G401.6 (cell line): ENCODE measurements around the gene GRM7.

Experiments used
- FAIRE-seq: peaks from 2 replicates; lab custom pipeline; 2012; peaks lifted over from hg19 to GRCh38; lab: Jason Lieb, UNC

GRM7 gene

GRCh38 chr3:7322957-7323669 is 462.2 kb downstream of the GRM7 start:
- no peak for FAIRE-seq

DNA sequence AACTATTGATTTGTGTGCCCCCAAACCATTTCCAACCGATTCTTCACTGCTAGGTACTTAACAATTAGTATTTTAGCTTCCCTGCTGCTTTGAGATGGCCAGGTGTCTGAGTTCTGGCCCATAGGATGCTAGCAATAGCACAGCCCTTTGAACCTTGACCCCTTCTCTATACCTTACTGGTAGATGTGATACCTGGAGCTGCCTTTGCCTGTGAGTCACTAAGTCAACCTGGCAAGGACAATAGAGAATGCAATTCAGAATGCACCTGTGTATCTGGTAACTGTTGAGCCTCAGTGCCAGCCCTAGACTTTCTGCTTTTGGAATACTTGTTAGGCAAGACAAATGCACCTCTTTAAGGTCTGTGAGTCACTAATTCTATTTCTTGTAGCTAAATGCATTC is 467.4 kb downstream of the GRM7 start:
- no peak for FAIRE-seq

DNA sequence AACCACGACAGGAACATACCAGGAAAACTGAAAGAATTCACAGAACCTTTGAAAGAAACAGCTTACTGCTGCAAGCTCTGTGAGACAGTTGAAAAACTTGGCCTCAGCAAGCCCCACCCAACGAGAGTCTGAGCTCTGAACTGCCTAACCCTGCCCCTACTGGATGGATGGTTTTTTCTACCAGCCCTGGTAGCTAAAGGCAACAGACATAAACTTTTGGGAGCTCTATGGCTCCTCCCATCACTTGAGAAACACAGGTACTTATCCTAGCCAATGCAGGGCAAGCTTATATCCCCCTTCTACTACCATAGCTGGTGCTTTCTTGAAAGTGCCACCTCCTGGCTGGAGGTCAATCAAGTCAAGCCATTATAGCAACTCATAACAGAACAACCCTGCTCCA is 471.8 kb downstream of the GRM7 start:
- FAIRE-seq: no peak

DNA sequence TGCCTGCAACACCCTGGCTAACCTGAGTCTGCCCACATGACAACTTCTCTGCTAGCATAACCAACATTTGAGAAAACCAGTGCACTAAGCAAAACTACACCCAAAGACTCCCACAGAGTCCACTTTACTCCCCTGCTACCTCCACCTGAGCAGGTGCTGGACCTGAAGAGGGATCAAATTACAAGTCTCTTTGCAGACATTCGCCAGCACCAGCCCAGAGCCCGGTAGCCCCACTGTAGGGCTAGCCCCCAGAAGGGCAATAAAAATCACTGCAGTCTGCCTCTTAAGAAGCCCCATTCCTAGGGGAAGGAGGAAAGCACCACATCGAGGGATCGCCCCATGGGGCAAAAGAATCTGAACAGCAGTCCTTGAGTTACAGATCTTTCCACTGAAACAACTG is 472.2 kb downstream of the GRM7 start:
- FAIRE-seq: no peak

DNA sequence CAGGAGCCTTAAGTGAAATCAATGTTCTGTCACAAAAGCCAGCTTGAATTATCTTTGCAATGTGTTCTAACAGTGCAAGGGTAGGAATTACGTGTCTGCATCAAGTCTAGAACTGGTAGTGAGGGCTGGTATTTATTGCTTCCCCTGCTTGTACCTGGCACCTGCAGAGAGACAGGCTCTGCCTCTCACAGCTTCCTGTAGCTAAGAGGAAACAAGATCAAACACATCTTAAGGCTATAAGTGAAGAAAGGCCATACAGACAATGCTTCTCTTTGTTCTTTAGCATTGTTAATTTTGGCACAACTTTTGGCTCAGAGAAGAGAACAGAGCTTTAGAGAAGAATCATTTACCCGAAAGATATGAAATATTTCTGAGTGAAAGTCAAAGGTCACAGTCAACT is 479.9 kb downstream of the GRM7 start:
- FAIRE-seq: no peak

DNA sequence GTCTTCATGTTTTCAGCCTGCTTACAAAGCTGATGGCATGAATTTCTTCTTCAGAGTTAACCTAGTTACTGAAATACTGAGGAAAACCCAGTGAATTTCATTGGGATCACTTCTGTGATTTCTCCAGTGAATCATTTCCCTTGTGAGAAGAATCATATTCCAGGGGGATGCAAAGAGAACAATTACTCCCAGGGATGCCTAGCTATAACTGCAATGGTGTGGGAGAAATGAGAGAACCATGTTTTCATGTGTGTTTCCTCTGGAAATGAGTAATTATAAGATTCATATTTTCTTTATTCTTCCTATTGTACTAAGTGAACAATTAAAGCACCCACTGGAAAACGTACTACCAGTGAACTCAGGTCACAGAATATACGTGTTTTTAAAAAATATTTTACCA is 485.4 kb downstream of the GRM7 start:
- FAIRE-seq: no peak

DNA sequence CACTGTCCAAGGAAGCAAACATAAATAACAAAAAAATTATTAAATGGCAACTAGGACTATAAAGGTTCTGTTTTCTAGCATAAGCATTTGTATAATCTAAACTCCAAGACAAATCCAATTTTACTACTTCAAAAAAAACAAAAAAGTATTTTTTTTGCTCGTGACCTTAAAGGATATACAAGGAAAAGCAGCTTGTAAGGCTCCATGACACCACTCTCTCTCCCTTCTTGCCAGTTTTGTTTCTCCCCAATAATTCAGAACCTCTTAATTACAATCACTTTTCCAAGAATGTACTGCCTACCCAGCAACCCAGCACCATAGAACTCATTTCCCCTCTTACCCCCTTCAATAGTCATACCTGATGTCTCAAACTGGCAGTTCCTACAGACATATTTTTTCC is 496.2 kb downstream of the GRM7 start:
- FAIRE-seq: no peak

DNA sequence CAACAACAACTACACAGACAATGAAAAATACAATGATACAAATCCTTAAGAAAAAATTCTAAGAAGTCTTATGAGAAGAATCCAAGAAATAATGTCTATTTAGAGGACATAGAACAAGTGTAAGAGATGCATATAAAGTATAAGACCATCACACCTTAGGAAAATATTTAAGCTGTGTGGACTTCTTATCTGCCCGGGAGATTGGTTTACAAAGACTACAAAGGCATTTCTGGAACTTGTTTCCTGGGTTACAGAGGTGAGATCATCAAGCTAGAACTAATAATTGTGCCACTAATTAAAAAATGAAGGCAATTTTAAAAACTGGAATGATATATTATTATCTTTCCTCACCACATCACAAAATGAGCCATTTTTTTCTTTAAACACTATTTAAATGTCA is 507.1 kb downstream of the GRM7 start:
- FAIRE-seq: no peak

- FAIRE-seq: no peak
Measured at GRCh38 chr3:7368597-7368996, 507.7 kb downstream of the GRM7 start.

DNA sequence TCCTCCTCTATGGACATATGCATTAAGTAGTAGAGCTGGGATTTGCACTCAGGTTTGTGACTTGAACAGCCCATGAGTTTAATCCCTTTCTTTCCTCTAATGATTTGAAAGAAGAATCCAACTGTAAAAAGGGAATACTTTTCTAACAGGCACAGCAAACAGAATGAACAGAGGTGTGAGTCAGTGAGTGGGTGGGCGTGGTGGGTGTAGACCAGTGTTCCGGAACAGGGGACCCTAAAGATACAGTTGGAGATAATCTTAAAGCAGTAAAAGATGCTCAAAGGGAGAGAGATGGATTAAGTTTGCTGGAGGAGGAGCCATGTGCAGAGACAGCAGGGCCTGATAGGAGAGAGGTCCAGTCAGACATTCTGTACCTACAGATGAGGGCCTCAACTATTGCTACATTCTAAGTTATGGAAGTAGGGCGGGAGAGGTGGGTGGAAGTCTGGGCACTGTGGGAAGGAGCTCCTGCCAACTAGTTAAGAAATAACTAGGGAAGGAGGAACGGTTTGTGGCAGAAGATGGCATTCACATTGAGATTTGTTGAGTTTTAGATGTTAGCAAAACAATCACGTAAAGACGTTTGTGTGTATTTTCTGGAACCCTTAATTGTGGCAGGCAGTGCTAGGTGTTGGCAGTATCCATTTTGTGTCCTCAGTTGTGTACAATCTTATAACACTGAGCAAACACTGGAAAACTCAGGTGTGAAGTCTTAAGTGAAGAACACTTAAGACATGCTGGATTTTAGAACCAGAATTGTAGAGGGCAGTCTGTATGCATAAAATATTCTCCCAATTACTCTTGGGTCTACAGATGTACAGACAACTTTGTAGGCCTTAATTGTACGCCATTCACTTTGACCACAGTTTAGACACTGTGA is 511.0 kb downstream of the GRM7 start:
- FAIRE-seq: no peak

- FAIRE-seq: no peak
Measured at GRCh38 chr3:7377103-7377502, 516.2 kb downstream of the GRM7 start.

DNA sequence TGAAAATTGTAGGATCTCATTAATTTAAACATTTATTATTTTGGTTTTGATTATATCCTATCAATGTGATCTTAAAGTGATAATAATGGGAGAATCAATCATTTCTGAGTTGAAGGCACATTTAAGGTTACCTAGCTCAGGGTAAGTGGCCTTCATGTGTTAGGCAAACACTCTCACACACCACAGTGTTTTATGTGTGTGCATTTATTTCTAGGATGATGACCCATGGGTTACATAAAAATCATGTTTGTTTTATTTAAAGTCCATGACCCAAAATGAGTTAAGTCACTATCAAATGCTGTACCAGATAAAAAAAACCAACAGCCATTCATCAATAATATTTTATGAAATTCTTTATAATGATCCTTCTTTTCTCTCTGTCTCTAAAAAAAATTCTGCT is 520.8 kb downstream of the GRM7 start:
- FAIRE-seq: no peak

DNA sequence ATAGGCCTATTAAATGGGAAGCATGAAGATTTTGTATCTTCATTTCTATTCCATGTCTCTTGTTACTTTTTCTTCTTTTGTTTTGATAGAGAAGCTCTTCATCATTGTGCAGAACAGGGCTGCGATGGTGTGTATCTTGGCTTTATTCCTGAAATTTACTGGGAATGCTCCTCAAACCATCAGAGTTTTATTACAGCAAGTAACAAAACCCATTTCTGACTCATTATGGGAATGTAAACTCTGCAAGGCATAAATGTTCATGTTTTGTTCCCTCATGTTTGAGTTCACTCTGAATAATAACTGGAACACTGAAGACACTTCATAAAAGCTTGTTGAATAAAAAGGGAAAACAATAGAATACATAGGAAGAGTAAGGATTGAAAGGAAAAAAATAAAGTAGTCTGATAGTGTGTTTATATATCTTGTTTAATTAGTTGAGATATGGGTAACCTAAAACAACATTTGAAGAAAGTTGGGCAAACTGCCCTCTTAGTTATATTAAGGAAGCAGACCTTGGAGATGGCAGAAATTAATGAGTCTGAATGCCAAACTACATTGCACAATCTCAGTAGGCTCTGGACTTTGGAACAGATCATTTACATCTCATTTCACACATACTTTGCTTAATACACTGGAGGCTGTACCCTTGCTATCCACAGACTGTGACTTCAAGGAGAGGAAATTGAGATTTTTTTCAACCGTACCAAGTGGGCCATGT is 521.5 kb downstream of the GRM7 start:
- FAIRE-seq: no peak

GRCh38 chr3:7385635-7386034 is 524.7 kb downstream of the GRM7 start:
- FAIRE-seq: no peak

DNA sequence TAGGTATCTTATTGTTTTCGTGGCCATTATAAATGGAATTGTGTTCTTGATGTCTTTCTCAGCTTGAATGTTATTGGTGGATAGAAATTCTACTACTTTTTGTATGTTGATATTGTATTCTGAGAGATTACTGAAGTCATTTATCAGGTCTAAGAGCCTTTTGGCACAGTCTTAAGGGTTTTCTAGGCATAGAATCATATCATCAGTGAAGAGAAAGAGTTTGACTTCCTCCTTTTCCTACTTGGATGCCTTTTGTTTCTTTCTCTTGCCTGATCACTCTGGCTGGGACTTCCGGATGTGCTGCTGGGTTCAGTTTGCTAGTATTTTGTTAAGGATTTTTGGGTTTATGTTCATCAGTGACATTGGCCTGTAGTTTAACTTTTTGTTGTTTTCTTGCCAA is 527.1 kb downstream of the GRM7 start:
- FAIRE-seq: no peak

- no peak for FAIRE-seq
Measured at GRCh38 chr3:7392206-7392605, 531.3 kb downstream of the GRM7 start.

GRCh38 chr3:7393944-7394605 is 533.2 kb downstream of the GRM7 start:
- FAIRE-seq: no peak

DNA sequence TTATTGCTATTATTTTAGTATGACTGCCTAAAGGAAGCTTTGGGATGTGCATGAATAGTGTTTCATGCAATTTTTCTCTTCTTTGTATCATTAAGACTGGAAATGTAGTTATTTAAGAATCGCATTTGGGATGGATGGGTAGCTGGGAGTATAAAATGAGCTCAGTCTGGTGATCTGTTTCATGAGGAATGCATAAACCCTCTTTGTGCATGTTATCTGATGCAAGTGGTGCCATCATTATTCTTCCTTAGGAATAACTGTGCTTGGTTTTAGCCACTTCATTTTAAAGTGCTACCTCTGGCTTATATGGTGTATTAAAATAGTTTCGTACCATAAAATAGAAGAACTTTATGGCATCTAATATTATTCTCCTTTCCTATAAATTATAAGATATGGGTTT is 535.6 kb downstream of the GRM7 start:
- no peak for FAIRE-seq

DNA sequence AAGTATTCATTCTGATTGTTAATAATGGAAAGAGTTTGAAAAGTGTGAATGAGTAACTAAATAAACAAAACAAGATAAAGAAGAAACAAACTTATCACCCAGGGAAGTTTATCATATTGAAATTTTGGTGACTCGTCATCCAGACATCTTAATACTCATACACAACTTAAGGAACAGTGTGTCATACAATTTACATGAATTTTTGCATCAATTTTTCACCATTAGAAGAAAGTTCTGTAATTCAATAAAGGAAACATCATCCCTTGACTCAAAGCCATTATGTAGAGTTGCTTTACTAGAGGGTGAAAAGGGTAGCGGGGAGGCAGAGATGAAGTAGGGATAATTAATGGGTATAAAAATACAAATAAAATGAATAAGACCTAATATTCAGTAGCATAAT is 536.2 kb downstream of the GRM7 start:
- FAIRE-seq: no peak

GRCh38 chr3:7400360-7400759 is 539.4 kb downstream of the GRM7 start:
- no peak for FAIRE-seq

GRCh38 chr3:7401418-7401817 is 540.5 kb downstream of the GRM7 start:
- no peak for FAIRE-seq

DNA sequence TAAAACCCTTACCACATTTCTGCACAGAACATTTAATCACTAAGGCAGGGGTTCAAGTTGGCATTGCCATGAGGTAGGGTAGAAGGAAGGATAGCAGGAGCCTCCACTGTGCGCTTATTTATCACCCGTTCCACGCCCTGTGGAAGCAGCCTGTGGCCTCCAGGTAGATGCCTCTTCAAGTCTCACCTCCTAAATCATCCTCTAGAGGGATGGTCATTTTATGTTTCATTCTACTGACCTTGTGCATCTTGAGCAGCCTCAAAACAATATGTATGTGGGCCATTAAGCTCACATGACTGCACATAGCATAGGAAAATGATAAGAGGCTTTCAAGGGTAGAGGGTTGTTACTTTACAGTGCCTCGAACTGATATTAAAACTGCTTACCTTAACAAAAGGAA is 546.2 kb downstream of the GRM7 start:
- no peak for FAIRE-seq

DNA sequence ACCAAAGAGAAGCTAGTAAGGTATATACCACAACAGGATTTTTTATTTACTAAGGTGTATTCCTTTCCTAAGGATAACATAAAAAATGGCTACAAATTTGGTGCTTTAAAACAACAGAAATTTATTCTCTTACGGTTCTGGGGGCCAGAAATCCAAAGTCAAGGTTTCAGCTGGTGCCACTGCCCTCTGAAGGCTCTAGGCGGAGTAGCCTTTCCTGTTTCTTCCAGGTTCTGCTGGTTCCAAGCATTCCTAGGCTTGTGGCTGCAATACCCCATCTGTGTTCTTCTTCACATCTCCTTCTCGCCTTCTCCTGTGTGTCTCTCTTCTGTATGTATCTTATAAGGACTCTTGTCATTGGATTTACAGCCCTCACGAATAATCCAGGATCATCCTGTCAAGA is 549.9 kb downstream of the GRM7 start:
- no peak for FAIRE-seq
